HepG2 (cell line): ENCODE results near the gene LIFR. TPM values are rescaled to one million over a fixed set of nuclear protein-coding genes. Genes with fewer than 3 reads are reported as not detected.

Experiments
- E2F5 ChIP-seq: sonication (generic); formaldehyde crosslinking; conservative IDR thresholded peaks from 2 replicates; pipeline ENCODE4 v1.4.0; 2020; ENCODE audit warnings: missing genetic modification reagents
- FOXO4 ChIP-seq: sonication (generic); formaldehyde crosslinking; conservative IDR thresholded peaks from 2 replicates; pipeline ENCODE4 v1.8.1; 2023; ENCODE audit warnings: missing genetic modification reagents
- KAT8 ChIP-seq: IDR thresholded peaks from 2 replicates; pipeline ENCODE4 v1.6.1; 2016; ENCODE audit warnings: missing genetic modification reagents, missing compliant biosample characterization
- KDM6A ChIP-seq: IDR thresholded peaks from 2 replicates; pipeline ENCODE4 v1.6.1; 2016; ENCODE audit warnings: low read depth
- NFKB2 ChIP-seq: sonication (generic); formaldehyde crosslinking; IDR thresholded peaks from 2 replicates; pipeline ENCODE4 v1.4.0; 2020; ENCODE audit warnings: missing genetic modification reagents, borderline replicate concordance
- SRSF1 ChIP-seq: fragments of 200-400 bp; formaldehyde crosslinking; optimal IDR thresholded peaks from 2 replicates; pipeline ENCODE3; 2017; ENCODE audit warnings: mild to moderate bottlenecking, low read depth, low read length, moderate library complexity
- TBL1XR1 ChIP-seq: fragments of 150-350 bp; IDR thresholded peaks from 2 replicates; pipeline ENCODE4 v1.6.1; 2014; ENCODE audit warnings: borderline replicate concordance, low read length; ENCODE audit not compliant: partially characterized antibody
- THAP8 ChIP-seq: sonication (generic); formaldehyde crosslinking; IDR thresholded peaks from 2 replicates; pipeline ENCODE4 v1.5.1; 2020; ENCODE audit warnings: missing genetic modification reagents, mild to moderate bottlenecking, borderline replicate concordance
- ZFP91 ChIP-seq: sonication (generic); formaldehyde crosslinking; IDR thresholded peaks from 2 replicates; pipeline ENCODE4 v1.9.0; 2022; ENCODE audit warnings: missing genetic modification reagents, mild to moderate bottlenecking, borderline replicate concordance
- ZNF331 ChIP-seq: sonication (generic); formaldehyde crosslinking; IDR thresholded peaks from 2 replicates; pipeline ENCODE4 v1.4.0; 2020; ENCODE audit warnings: missing genetic modification reagents
- ZNF530 ChIP-seq: sonication (generic); formaldehyde crosslinking; IDR thresholded peaks from 2 replicates; pipeline ENCODE4 v1.5.0; 2020; ENCODE audit warnings: low read depth, mild to moderate bottlenecking, missing genetic modification reagents
- polyA plus RNA-seq, 8 experiments: library from polyadenylated mRNA; depleted of rRNA in 3 of 8; stranded (reverse) in 7 of 8; unstranded in 1 of 8; fragments of >200 nt; fragmentation: Illumina TruSeq in 4 of 8; extraction: Trizol in 4 of 8; gene quantifications; 2 replicates each; pipeline versions ENCODE4 v1.2.1 to v1.2.3, GENCODE V29; 2011 to 2016; ENCODE audit warnings: low read depth in 4 of 8, missing spikeins in 1 of 8, mixed read lengths in 1 of 8; ENCODE audit not compliant: insufficient read depth in 1 of 8
- total RNA-seq, 5 experiments: library from RNA; depleted of rRNA; stranded (reverse); fragments of >200 nt; fragmentation: Illumina TruSeq; extraction: Trizol; gene quantifications; 2 replicates each; pipeline ENCODE4 v1.2.3, GENCODE V29; 2016; ENCODE audit warnings: low read depth in 1 of 5

Gene LIFR
- total and polyA plus RNA-seq, 2 of the 13 experiments (the other 11 are each of a cell fraction or from before 2014, with no cell fraction given) = 6.3 to 25.2 TPM

GRCh38 chr5:38468202-38468673 lies 88.2 kb downstream of the LIFR start (continued):
- no peak for TF ChIP-seq THAP8
- no peak for TF ChIP-seq KAT8 (CRISPR knock-in tag)
- no peak for TF ChIP-seq ZNF530 (CRISPR knock-in tag)
- no peak for TF ChIP-seq SRSF1
- TF ChIP-seq E2F5 (CRISPR knock-in tag) = no peak
- no peak for TF ChIP-seq ZNF331 (CRISPR knock-in tag)
- TF ChIP-seq ZFP91 (CRISPR knock-in tag) = peak; percentile 32; the same call in 1 of the 2 replicates
- TF ChIP-seq NFKB2 = no peak
- no peak for TF ChIP-seq KDM6A (CRISPR knock-in tag)
- TF ChIP-seq TBL1XR1 = no peak
- TF ChIP-seq FOXO4 (CRISPR knock-in tag) = no peak
